Measurements from ENCODE around the gene PKDCC. TPM values are rescaled to one million over a fixed set of nuclear protein-coding genes. Genes with fewer than 3 reads are reported as not detected.

PKDCC gene
- total and polyA plus RNA-seq, 2 of the 13 experiments (the other 11 are each of a cell fraction or from before 2014, with no cell fraction given) = 52.6 to 58.8 TPM

GRCh38 chr2:42105330-42106256 is 57.8 kb downstream of the PKDCC start (continued):
- TF ChIP-seq POLR2AphosphoS2 (IDR thresholded peaks at IDR 0.05; ENCODE audit: low read depth, low read length) (no peak), ZNF768 (CRISPR knock-in tag; IDR thresholded peaks at IDR 0.05) (no peak), ZBTB33 (CRISPR knock-in tag; IDR thresholded peaks at IDR 0.05) (peak; percentile 77), BRF2 (CRISPR knock-in tag; IDR thresholded peaks at IDR 0.05) (no peak), KMT2B (CRISPR knock-in tag; IDR thresholded peaks at IDR 0.05) (no peak), KLF6 (CRISPR knock-in tag; IDR thresholded peaks at IDR 0.05) (peak; percentile 73; the same call in 1 of the 2 replicates), ZBTB44 (CRISPR knock-in tag; IDR thresholded peaks at IDR 0.05) (no peak), ZNF883 (CRISPR knock-in tag; IDR thresholded peaks at IDR 0.05; ENCODE audit: not compliant biosample characterization) (no peak), CTCF (CRISPR knock-in tag; IDR thresholded peaks at IDR 0.05) (no peak), ARNT (IDR thresholded peaks at IDR 0.05) (no peak), ZNF296 (CRISPR knock-in tag; conservative IDR thresholded peaks at IDR 0.05) (no peak), PRDM15 (CRISPR knock-in tag; IDR thresholded peaks at IDR 0.05) (no peak), RFX3 (CRISPR knock-in tag; IDR thresholded peaks at IDR 0.05) (no peak; the same call in 1 of the 2 replicates), ZFX (CRISPR knock-in tag; IDR thresholded peaks at IDR 0.05; ENCODE audit: low read depth) (peak; percentile 38; the same call in 1 of the 2 replicates), ZNF704 (CRISPR knock-in tag; IDR thresholded peaks at IDR 0.05; ENCODE audit: borderline replicate concordance) (no peak)

Data from HepG2 (cell line).